GM23338 (cell line): ENCODE results near the gene TMCO1. TPM values are rescaled to one million over a fixed set of nuclear protein-coding genes. Genes with fewer than 3 reads are reported as not detected.

Experiments used
- ATAC-seq: fragments of 200-7000 bp; cut with Tn5 transposase; 3 replicates; pipeline ENCODE4 v1.9.1; 2020
- DNase-seq: peaks from one replicate; pipeline ENCODE4 v3.0.0-alpha.2; 2015; ENCODE audit warnings: low spot score
- H2AFZ ChIP-seq: fragments of 200-600 bp; sonication (generic); 2 replicates; pipeline ENCODE4 v1.8.0; 2016; ENCODE audit warnings: antibody characterized with exemption, mild to moderate bottlenecking, moderate library complexity
- H3F3A ChIP-seq: fragments of 200-600 bp; sonication (generic); replicated peaks from 2 replicates; pipeline ENCODE4 v1.8.0; 2017; ENCODE audit warnings: antibody characterized with exemption, mixed run types, low read depth
- H3K27ac ChIP-seq: fragments of 200-600 bp; sonication (generic); 2 replicates; pipeline ENCODE4 v1.6.1; 2016; ENCODE audit warnings: low read depth
- H3K27me3 ChIP-seq: fragments of 200-600 bp; sonication (generic); 2 replicates; pipeline ENCODE4 v1.8.0; 2016; ENCODE audit warnings: mild to moderate bottlenecking, mixed run types, moderate library complexity; ENCODE audit not compliant: insufficient read depth
- H3K36me3 ChIP-seq: fragments of 200-600 bp; sonication (generic); 2 replicates; pipeline ENCODE4 v1.8.0; 2016; ENCODE audit warnings: mild to moderate bottlenecking; ENCODE audit not compliant: insufficient read depth
- H3K4me1 ChIP-seq: fragments of 200-600 bp; sonication (generic); 2 replicates; pipeline ENCODE4 v1.8.0; 2016; ENCODE audit warnings: mild to moderate bottlenecking, moderate library complexity; ENCODE audit not compliant: insufficient read depth
- H3K4me2 ChIP-seq: fragments of 200-600 bp; sonication (generic); 2 replicates; pipeline ENCODE4 v1.7.1; 2017; ENCODE audit warnings: mixed run types
- H3K4me3 ChIP-seq: fragments of 200-600 bp; sonication (generic); 2 replicates; pipeline ENCODE4 v1.6.1; 2016; ENCODE audit warnings: mixed run types
- H3K79me2 ChIP-seq: fragments of 200-600 bp; sonication (generic); replicated peaks from 2 replicates; pipeline ENCODE4 v1.8.0; 2017; ENCODE audit warnings: mild to moderate bottlenecking; ENCODE audit not compliant: insufficient read depth
- H3K9me2 ChIP-seq: fragments of 200-600 bp; sonication (generic); 2 replicates; pipeline ENCODE4 v1.8.0; 2017; ENCODE audit not compliant: insufficient read depth
- H4K20me1 ChIP-seq: fragments of 200-600 bp; sonication (generic); replicated peaks from 2 replicates; pipeline ENCODE4 v1.8.0; 2017; ENCODE audit warnings: mild to moderate bottlenecking; ENCODE audit not compliant: insufficient read depth
- H3K27ac Mint-ChIP-seq: 2 replicates; pipeline ENCODE4 v1.8.0; 2020; ENCODE audit warnings: inconsistent platforms, mild to moderate bottlenecking, moderate library complexity, mixed read lengths
- H3K27me3 Mint-ChIP-seq: 3 replicates; pipeline ENCODE4 v1.8.0; 2022; ENCODE audit warnings: low read depth, mild to moderate bottlenecking, moderate library complexity, mixed read lengths, inconsistent platforms; ENCODE audit not compliant: insufficient read depth, poor library complexity
- H3K36me3 Mint-ChIP-seq: 3 replicates; pipeline ENCODE4 v1.8.0; 2021; ENCODE audit warnings: low read depth, mild to moderate bottlenecking, inconsistent platforms, moderate library complexity, mixed read lengths
- H3K4me1 Mint-ChIP-seq: 3 replicates; pipeline ENCODE4 v1.8.0; 2020; ENCODE audit warnings: mild to moderate bottlenecking, inconsistent platforms, mixed read lengths
- H3K4me3 Mint-ChIP-seq: 3 replicates; pipeline ENCODE4 v1.8.0; 2021; ENCODE audit warnings: moderate library complexity, mild to moderate bottlenecking, inconsistent platforms, mixed read lengths
- H3K9me3 Mint-ChIP-seq: 3 replicates; pipeline ENCODE4 v1.8.0; 2020; ENCODE audit warnings: moderate library complexity, mild to moderate bottlenecking, inconsistent platforms, mixed read lengths
- CREB1 ChIP-seq: fragments of 250-450 bp; sonication (Bioruptor Pico); IDR thresholded peaks from 2 replicates; pipeline ENCODE4 v1.5.0; 2020; ENCODE audit warnings: low read depth, mild to moderate bottlenecking, moderate library complexity
- EZH2 ChIP-seq: fragments of 200-600 bp; sonication (generic); IDR thresholded peaks from one replicate; pipeline ENCODE4 v1.8.0; 2017; ENCODE audit warnings: antibody characterized with exemption, mild to moderate bottlenecking, low read depth; ENCODE audit not compliant: unreplicated experiment
- JUNB ChIP-seq: IDR thresholded peaks from one replicate; pipeline ENCODE4 v1.6.1; 2016; ENCODE audit warnings: antibody characterized with exemption; ENCODE audit not compliant: unreplicated experiment
- POLR2AphosphoS5 ChIP-seq: IDR thresholded peaks from 2 replicates; pipeline ENCODE4 v1.6.1; 2016; ENCODE audit warnings: antibody characterized with exemption, low read depth
- STAT1 ChIP-seq: IDR thresholded peaks from one replicate; pipeline ENCODE4 v1.6.1; 2016; ENCODE audit warnings: antibody characterized with exemption; ENCODE audit not compliant: unreplicated experiment
- ZNF462 ChIP-seq: fragments of 250-450 bp; sonication (Bioruptor Pico); IDR thresholded peaks from 2 replicates; pipeline ENCODE4 v1.5.0; 2020; ENCODE audit warnings: mild to moderate bottlenecking, moderate library complexity
- polyA plus RNA-seq: library from polyadenylated mRNA; unstranded; fragments of >200 nt; fragmentation: Nextera tagmentation; extraction: Ambion mirVana; gene quantifications from 2 replicates; pipeline ENCODE4 v1.2.1, GENCODE V29; 2016
- total RNA-seq: library from RNA; depleted of rRNA; stranded (reverse); fragments of >200 nt; shearing (Covaris generic); gene quantifications from 2 replicates; pipeline ENCODE4 v1.2.3, GENCODE V29; 2014
- TF ChIP-seq, protein P1 (sequence below), 2 experiments: fragments of 200-600 bp in 1 of 2; sonication (generic) in 1 of 2; conservative IDR thresholded peaks; 2 replicates each; pipeline versions ENCODE4 v1.5.1 to v1.6.1; 2016 to 2017; ENCODE audit warnings: antibody characterized with exemption in 2 of 2, low read depth in 2 of 2, mild to moderate bottlenecking in 2 of 2, moderate library complexity in 1 of 2

The TMCO1 gene
- total and polyA plus RNA-seq, 2 experiments from 2014 or later = 38.3 to 116 TPM

- no peak for TF ChIP-seq ZNF462 (CRISPR knock-in tag)
These were observed 69.1 kb downstream of the TMCO1 start (continued) for GRCh38 chr1:165699577-165699976.

GRCh38 chr1:165698761-165699052 lies 70.0 kb downstream of the TMCO1 start:
- TF ChIP-seq JUNB = no peak
- TF ChIP-seq EZH2 = no peak
- no peak for TF ChIP-seq STAT1
- peak; percentile 93 for TF ChIP-seq POLR2AphosphoS5
- TF ChIP-seq, protein P1, sequence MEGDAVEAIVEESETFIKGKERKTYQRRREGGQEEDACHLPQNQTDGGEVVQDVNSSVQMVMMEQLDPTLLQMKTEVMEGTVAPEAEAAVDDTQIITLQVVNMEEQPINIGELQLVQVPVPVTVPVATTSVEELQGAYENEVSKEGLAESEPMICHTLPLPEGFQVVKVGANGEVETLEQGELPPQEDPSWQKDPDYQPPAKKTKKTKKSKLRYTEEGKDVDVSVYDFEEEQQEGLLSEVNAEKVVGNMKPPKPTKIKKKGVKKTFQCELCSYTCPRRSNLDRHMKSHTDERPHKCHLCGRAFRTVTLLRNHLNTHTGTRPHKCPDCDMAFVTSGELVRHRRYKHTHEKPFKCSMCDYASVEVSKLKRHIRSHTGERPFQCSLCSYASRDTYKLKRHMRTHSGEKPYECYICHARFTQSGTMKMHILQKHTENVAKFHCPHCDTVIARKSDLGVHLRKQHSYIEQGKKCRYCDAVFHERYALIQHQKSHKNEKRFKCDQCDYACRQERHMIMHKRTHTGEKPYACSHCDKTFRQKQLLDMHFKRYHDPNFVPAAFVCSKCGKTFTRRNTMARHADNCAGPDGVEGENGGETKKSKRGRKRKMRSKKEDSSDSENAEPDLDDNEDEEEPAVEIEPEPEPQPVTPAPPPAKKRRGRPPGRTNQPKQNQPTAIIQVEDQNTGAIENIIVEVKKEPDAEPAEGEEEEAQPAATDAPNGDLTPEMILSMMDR (conservative IDR thresholded peaks at IDR 0.05; ENCODE audit: low read depth in 2 of 2) = no peak
- no peak for TF ChIP-seq CREB1 (CRISPR knock-in tag)
- Mint-ChIP-seq H3K36me3 (peaks cover 12% of the 10 kb centered on the region; the same call in 2 of the 3 replicates), H3K27me3 (peaks cover 3% of the 10 kb centered on the region), H3K27ac (peak overlapping the region; percentile 82), H3K4me1 (peaks cover 8% of the 10 kb centered on the region), H3K9me3 (0 out of 3 replicates have a peak, but pooled peaks cover 4% of the 10 kb centered on the region), H3K4me3 (peak overlapping the region; percentile 96)
- peaks cover 5% of the 10 kb centered on the region for H3F3A ChIP-seq
- H2AFZ ChIP-seq = peak overlapping the region; percentile 96
- peak overlapping the region; percentile 93 for H3K27ac ChIP-seq
- ATAC-seq = no peak
- H3K27me3 ChIP-seq = no peaks in the 10 kb centered on the region
- H3K4me2 ChIP-seq = peak overlapping the region; percentile 83
- H3K79me2 ChIP-seq = peaks cover 40% of the 10 kb centered on the region
- H3K4me3 ChIP-seq = peak overlapping the region; percentile 98
- H3K9me2 ChIP-seq = no peaks in the 10 kb centered on the region
- H3K4me1 ChIP-seq = peaks cover 8% of the 10 kb centered on the region; the same call in 1 of the 2 replicates
- DNase-seq = no peak
- H3K36me3 ChIP-seq = peaks cover 6% of the 10 kb centered on the region
- no peaks in the 10 kb centered on the region; the same call in 1 of the 2 replicates for H4K20me1 ChIP-seq
